Breast epithelium (tissue), 3 donors: Measurements from ENCODE around the gene C16orf86.

Experiments
- POLR2A ChIP-seq: fragments of 450-650 bp; IDR thresholded peaks from one replicate; pipeline ENCODE4 v1.6.1; 2016; ENCODE audit warnings: antibody characterized with exemption, mild to moderate bottlenecking, moderate library complexity
- POLR2AphosphoS5 ChIP-seq, 3 donors: sonication (generic); formaldehyde crosslinking; IDR thresholded peaks; one replicate each; pipeline ENCODE4 v1.6.1; 2017; ENCODE audit warnings: antibody characterized with exemption in 3 of 3
- TF ChIP-seq, protein P1 (sequence below), 3 donors: fragments of 450-650 bp; IDR thresholded peaks; one replicate each; pipeline ENCODE4 v1.5.1; 2016 to 2017; ENCODE audit warnings: antibody characterized with exemption in 3 of 3, mild to moderate bottlenecking in 3 of 3, moderate library complexity in 3 of 3

DNA sequence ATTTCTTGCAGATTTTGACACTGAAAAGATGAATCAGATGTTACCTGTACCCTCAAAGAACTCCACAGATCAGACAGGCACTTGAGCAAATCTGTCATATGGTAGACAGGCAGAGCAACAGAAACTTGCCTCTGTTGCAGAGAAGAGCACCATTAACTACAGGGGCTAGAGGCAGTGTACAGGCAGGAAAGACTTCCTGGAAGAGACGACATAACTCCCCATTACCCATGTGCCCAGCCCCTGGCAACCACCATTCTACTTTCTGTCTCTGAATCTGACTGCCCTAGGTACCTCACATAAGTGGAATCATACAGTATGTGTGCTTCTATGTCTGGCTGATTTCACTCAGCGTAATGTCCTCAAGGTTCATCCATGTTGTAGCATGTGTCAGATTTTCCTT lies 37.0 kb downstream of the C16orf86 start:
- TF ChIP-seq, protein P1, sequence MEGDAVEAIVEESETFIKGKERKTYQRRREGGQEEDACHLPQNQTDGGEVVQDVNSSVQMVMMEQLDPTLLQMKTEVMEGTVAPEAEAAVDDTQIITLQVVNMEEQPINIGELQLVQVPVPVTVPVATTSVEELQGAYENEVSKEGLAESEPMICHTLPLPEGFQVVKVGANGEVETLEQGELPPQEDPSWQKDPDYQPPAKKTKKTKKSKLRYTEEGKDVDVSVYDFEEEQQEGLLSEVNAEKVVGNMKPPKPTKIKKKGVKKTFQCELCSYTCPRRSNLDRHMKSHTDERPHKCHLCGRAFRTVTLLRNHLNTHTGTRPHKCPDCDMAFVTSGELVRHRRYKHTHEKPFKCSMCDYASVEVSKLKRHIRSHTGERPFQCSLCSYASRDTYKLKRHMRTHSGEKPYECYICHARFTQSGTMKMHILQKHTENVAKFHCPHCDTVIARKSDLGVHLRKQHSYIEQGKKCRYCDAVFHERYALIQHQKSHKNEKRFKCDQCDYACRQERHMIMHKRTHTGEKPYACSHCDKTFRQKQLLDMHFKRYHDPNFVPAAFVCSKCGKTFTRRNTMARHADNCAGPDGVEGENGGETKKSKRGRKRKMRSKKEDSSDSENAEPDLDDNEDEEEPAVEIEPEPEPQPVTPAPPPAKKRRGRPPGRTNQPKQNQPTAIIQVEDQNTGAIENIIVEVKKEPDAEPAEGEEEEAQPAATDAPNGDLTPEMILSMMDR (IDR thresholded peaks at IDR 0.05) = no peak
- TF ChIP-seq POLR2A (no peak), POLR2AphosphoS5 (IDR thresholded peaks at IDR 0.05) (no peak)
